Hepatocyte (in vitro differentiated cells): ENCODE results near the gene WDR72. TPM values are rescaled to one million over a fixed set of nuclear protein-coding genes. Genes with fewer than 3 reads are reported as not detected.
A peak's percentile ranks its signal among the peaks of the same experiment; 100 is the strongest.

Experiments
- DNase-seq: peaks from one replicate; pipeline ENCODE4 v3.0.0-alpha.2; 2016; ENCODE audit warnings: low spot score
- H2AFZ ChIP-seq: fragments of 200-600 bp; sonication (generic); 2 replicates; pipeline ENCODE4 v1.6.0; 2016; ENCODE audit warnings: antibody characterized with exemption, mild to moderate bottlenecking
- H3K27ac ChIP-seq: fragments of 200-600 bp; sonication (generic); 2 replicates; pipeline ENCODE4 v1.5.1; 2016; ENCODE audit warnings: mild to moderate bottlenecking
- H3K27me3 ChIP-seq: fragments of 200-600 bp; sonication (generic); 2 replicates; pipeline ENCODE4 v1.6.1; 2016
- H3K36me3 ChIP-seq: fragments of 200-600 bp; sonication (generic); replicated peaks from 2 replicates; pipeline ENCODE4 v1.5.1; 2016; ENCODE audit warnings: low read depth; ENCODE audit not compliant: insufficient read depth
- H3K4me1 ChIP-seq: fragments of 200-600 bp; sonication (generic); 2 replicates; pipeline ENCODE4 v1.5.1; 2016; ENCODE audit warnings: mild to moderate bottlenecking, moderate library complexity; ENCODE audit not compliant: insufficient read depth
- H3K4me2 ChIP-seq: fragments of 200-600 bp; sonication (generic); 2 replicates; pipeline ENCODE4 v1.6.0; 2016
- H3K4me3 ChIP-seq: fragments of 200-600 bp; sonication (generic); 2 replicates; pipeline ENCODE4 v1.5.1; 2016; ENCODE audit warnings: mild to moderate bottlenecking
- H3K79me2 ChIP-seq: fragments of 200-600 bp; sonication (generic); 2 replicates; pipeline ENCODE4 v1.6.0; 2017; ENCODE audit warnings: mild to moderate bottlenecking
- H3K9me2 ChIP-seq: fragments of 200-600 bp; sonication (generic); replicated peaks from 2 replicates; pipeline ENCODE4 v1.6.0; 2017; ENCODE audit warnings: mild to moderate bottlenecking; ENCODE audit not compliant: insufficient read depth
- H3K9me3 ChIP-seq: fragments of 200-600 bp; sonication (generic); 2 replicates; pipeline ENCODE4 v1.5.1; 2016; ENCODE audit warnings: low read depth, mild to moderate bottlenecking
- H4K20me1 ChIP-seq: fragments of 200-600 bp; sonication (generic); 2 replicates; pipeline ENCODE4 v1.6.0; 2016; ENCODE audit warnings: mild to moderate bottlenecking; ENCODE audit not compliant: insufficient read depth, poor library complexity, severe bottlenecking
- EZH2 ChIP-seq: fragments of 200-600 bp; sonication (generic); IDR thresholded peaks from 2 replicates; pipeline ENCODE4 v1.6.1; 2016; ENCODE audit warnings: antibody characterized with exemption, mild to moderate bottlenecking, borderline replicate concordance
- EZH2phosphoT487 ChIP-seq: fragments of 200-600 bp; sonication (generic); IDR thresholded peaks from one replicate; pipeline ENCODE4 v1.6.1; 2018; ENCODE audit warnings: antibody characterized with exemption, mild to moderate bottlenecking, low read depth, moderate library complexity; ENCODE audit not compliant: unreplicated experiment, severe bottlenecking
- WGBS: methylation state at CpG from one replicate; pipeline ENCODE4 v1.1.6; 2016; ENCODE audit warnings: low lambda C conversion rate; ENCODE audit errors: missing lambda C conversion rate; 5-methylcytosine and 5-hydroxymethylcytosine counted together
- polyA plus RNA-seq: library from polyadenylated mRNA; unstranded; fragments of >200 nt; fragmentation: Nextera tagmentation; extraction: Ambion mirVana; gene quantifications from 2 replicates; pipeline ENCODE4 v1.2.1, GENCODE V29; 2016
- total RNA-seq: library from RNA; depleted of rRNA; stranded (reverse); fragments of >200 nt; gene quantifications from 2 replicates; pipeline ENCODE4 v1.2.3, GENCODE V29; 2014
- TF ChIP-seq, protein P1 (sequence below): fragments of 200-600 bp; sonication (generic); IDR thresholded peaks from 2 replicates; pipeline ENCODE4 v1.5.1; 2016; ENCODE audit warnings: antibody characterized with exemption, mild to moderate bottlenecking; ENCODE audit not compliant: poor library complexity

Gene WDR72
- total and polyA plus RNA-seq, 2 experiments from 2014 or later: 3.5 to 6.4 TPM

DNA sequence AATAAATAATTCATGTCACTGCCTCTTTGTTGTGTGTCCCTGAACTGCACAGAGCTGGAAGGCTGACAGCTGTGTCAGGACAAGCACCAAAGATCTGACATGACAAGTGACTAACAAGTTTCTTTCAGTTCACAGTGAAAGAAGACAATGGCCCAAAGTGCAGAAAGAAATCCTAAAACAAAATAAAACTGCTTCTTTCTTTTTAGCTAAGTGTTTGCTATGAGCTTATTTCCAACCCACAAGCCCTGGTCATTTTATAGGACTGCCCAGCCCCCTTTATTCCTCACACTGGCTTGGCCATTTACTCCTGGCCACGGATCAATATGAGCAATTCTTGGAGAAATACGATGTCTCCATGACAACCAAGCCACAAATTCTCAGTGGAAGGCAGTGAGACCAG, 238.5 kb downstream of the WDR72 start:
- Histone ChIP-seq H3K27ac (no peak overlapping the region), H3K4me2 (no peak overlapping the region), H2AFZ (no peak overlapping the region), H3K9me2 (no peaks in the 10 kb centered on the region), H4K20me1 (no peaks in the 10 kb centered on the region), H3K79me2 (no peaks in the 10 kb centered on the region), H3K36me3 (no peaks in the 10 kb centered on the region), H3K4me3 (no peak overlapping the region), H3K9me3 (no peaks in the 10 kb centered on the region), H3K27me3 (no peaks in the 10 kb centered on the region), H3K4me1 (no peaks in the 10 kb centered on the region)
- no peak for DNase-seq
- TF ChIP-seq, protein P1, sequence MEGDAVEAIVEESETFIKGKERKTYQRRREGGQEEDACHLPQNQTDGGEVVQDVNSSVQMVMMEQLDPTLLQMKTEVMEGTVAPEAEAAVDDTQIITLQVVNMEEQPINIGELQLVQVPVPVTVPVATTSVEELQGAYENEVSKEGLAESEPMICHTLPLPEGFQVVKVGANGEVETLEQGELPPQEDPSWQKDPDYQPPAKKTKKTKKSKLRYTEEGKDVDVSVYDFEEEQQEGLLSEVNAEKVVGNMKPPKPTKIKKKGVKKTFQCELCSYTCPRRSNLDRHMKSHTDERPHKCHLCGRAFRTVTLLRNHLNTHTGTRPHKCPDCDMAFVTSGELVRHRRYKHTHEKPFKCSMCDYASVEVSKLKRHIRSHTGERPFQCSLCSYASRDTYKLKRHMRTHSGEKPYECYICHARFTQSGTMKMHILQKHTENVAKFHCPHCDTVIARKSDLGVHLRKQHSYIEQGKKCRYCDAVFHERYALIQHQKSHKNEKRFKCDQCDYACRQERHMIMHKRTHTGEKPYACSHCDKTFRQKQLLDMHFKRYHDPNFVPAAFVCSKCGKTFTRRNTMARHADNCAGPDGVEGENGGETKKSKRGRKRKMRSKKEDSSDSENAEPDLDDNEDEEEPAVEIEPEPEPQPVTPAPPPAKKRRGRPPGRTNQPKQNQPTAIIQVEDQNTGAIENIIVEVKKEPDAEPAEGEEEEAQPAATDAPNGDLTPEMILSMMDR: no peak
- 51% methylated on average over 2 of the region's 2 CpGs for WGBS

DNA sequence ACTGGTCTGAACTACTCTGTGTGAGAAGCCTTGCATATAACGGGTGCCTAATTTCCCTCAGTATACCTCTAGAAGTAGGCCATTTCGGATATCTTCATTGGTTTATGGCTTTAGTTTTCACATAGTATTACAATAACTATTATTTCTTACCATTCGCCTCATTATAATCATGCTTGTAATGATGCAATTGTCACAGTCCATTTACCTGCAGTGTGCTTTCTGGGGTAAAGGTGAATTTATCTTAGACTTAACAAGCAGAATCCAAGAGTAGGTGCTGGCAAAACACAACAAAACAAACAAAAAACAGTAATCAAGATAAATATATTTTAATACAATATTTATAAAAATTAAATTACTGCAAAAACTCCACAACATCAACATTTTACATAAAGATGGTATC, 246.0 kb downstream of the WDR72 start:
- Histone ChIP-seq H3K4me2 (no peak overlapping the region), H3K27ac (no peak overlapping the region), H3K79me2 (no peaks in the 10 kb centered on the region), H3K4me3 (no peak overlapping the region), H3K4me1 (no peaks in the 10 kb centered on the region), H3K27me3 (no peaks in the 10 kb centered on the region), H3K9me3 (no peaks in the 10 kb centered on the region), H3K36me3 (no peaks in the 10 kb centered on the region), H3K9me2 (no peaks in the 10 kb centered on the region), H4K20me1 (no peaks in the 10 kb centered on the region), H2AFZ (no peak overlapping the region)
- TF ChIP-seq, protein P1: no peak
- no peak for TF ChIP-seq EZH2phosphoT487
- no peak for TF ChIP-seq EZH2
- WGBS: 93% methylated on average over 3 of the region's 3 CpGs
- no peak for DNase-seq

GRCh38 chr15:53512029-53512428, 247.4 kb downstream of the WDR72 start:
- Histone ChIP-seq H3K27me3 (no peaks in the 10 kb centered on the region), H4K20me1 (no peaks in the 10 kb centered on the region), H3K27ac (no peak overlapping the region), H2AFZ (no peak overlapping the region), H3K9me2 (no peaks in the 10 kb centered on the region), H3K4me1 (no peaks in the 10 kb centered on the region), H3K79me2 (no peaks in the 10 kb centered on the region), H3K4me2 (no peak overlapping the region), H3K36me3 (no peaks in the 10 kb centered on the region), H3K4me3 (no peak overlapping the region), H3K9me3 (no peaks in the 10 kb centered on the region)
- DNase-seq: no peak
- TF ChIP-seq, protein P1: peak; percentile 24
- TF ChIP-seq EZH2 (no peak), EZH2phosphoT487 (no peak)
- WGBS: 83% methylated on average over 2 of the region's 2 CpGs

DNA sequence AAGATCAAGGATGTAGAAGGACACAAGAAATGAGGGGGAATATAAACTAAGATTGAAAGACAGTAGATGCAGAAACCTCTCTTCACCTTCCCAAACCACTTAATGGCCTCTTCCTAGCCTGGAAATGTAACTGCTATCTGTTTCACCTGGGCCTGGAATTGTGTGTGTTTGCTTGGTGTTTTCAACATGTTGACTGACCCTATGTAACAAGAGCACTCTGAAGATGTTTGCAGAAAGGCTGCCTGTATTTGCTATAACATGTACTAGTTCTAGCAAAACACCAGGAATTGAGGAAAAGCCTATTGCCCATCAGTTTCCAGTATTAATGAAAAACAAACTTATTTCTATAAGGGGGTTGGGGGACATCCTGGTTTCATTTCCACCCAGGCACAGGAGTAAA, 248.3 kb downstream of the WDR72 start:
- Histone ChIP-seq H3K36me3 (no peaks in the 10 kb centered on the region), H3K27me3 (no peaks in the 10 kb centered on the region), H3K79me2 (no peaks in the 10 kb centered on the region), H3K27ac (no peak overlapping the region), H3K4me2 (no peak overlapping the region), H3K4me1 (no peaks in the 10 kb centered on the region), H4K20me1 (no peaks in the 10 kb centered on the region), H3K9me3 (no peaks in the 10 kb centered on the region), H3K9me2 (no peaks in the 10 kb centered on the region), H3K4me3 (no peak overlapping the region), H2AFZ (no peak overlapping the region)
- TF ChIP-seq, protein P1: no peak
- TF ChIP-seq EZH2phosphoT487 (no peak), EZH2 (no peak)
- no peak for DNase-seq
